Measurements from ENCODE around the gene MANBA. TPM values are rescaled to one million over a fixed set of nuclear protein-coding genes. Genes with fewer than 3 reads are reported as not detected.

MANBA gene
- total and polyA plus RNA-seq, 4 donors, result 19.9 to 100 (median 32.1) TPM

DNA sequence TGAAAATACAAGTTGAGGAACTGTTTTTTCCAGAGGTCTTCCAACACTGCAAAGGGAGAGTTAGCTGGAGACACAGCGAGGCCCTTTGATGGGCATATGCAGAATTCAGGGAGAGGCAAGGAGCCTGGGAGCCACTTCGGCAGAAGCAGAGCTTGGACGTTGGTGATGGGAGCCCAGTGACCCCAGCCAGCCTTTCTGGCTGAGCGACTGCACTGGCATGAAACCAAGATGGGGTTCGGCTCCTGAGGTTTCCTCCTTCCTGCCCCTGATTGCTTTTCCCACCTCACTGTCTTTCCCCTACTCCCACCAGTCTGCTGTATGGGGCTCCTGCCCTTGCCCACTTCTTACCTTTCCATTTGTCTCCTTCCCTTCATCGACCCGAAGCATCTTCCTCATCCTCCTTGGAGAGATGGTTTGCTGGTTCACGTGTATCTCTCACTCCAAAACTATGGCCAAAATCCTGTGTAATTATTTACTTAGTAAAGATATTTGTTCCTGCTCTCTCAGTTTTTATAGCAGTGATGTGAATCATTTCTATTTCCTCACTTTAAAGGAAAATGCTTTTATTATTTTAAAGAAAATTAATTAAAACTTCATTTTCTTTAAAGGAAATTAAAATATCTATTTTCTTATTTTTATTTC lies 159.1 kb downstream of the MANBA start:
- TF ChIP-seq, protein P1, sequence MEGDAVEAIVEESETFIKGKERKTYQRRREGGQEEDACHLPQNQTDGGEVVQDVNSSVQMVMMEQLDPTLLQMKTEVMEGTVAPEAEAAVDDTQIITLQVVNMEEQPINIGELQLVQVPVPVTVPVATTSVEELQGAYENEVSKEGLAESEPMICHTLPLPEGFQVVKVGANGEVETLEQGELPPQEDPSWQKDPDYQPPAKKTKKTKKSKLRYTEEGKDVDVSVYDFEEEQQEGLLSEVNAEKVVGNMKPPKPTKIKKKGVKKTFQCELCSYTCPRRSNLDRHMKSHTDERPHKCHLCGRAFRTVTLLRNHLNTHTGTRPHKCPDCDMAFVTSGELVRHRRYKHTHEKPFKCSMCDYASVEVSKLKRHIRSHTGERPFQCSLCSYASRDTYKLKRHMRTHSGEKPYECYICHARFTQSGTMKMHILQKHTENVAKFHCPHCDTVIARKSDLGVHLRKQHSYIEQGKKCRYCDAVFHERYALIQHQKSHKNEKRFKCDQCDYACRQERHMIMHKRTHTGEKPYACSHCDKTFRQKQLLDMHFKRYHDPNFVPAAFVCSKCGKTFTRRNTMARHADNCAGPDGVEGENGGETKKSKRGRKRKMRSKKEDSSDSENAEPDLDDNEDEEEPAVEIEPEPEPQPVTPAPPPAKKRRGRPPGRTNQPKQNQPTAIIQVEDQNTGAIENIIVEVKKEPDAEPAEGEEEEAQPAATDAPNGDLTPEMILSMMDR (IDR thresholded peaks at IDR 0.05; ENCODE audit: control extremely low read depth, extremely low read depth), result no peak
- no peak overlapping the region for H3K27ac ChIP-seq (ENCODE audit: low read depth in 1 of 2, low read length in 1 of 2)
- no peak for ATAC-seq (ENCODE audit: insufficient read depth, low FRiP score)
- H3K36me3 ChIP-seq (ENCODE audit: control insufficient read depth in 4 of 4, insufficient read depth in 4 of 4, low read length in 4 of 4), result peaks cover 11 to 50% (median 24%) of the 10 kb centered on the region in 4 donors
- no peak overlapping the region for H3K9ac ChIP-seq (ENCODE audit: insufficient read depth in 1 of 2, low read length in 2 of 2)
- no peaks in the 10 kb centered on the region for H3K27me3 ChIP-seq (ENCODE audit: control insufficient read depth in 3 of 3, insufficient read depth in 3 of 3, low read length in 2 of 3)
- no peaks in the 10 kb centered on the region for H3K9me3 ChIP-seq (ENCODE audit: control insufficient read depth in 4 of 4, insufficient read depth in 3 of 4, low read length in 3 of 4)
- WGBS, 2 donors, result 88 to 94% methylated on average over 8 of the region's 8 CpGs
- no peak overlapping the region for H3K4me3 ChIP-seq
- peaks cover 0 to 2% (median 0%) of the 10 kb centered on the region in 5 donors for H3K4me1 ChIP-seq (ENCODE audit: control insufficient read depth in 5 of 5, insufficient read depth in 5 of 5, low read length in 5 of 5)
- no peak for DNase-seq

- no peaks in the 10 kb centered on the region for H3K27me3 ChIP-seq (ENCODE audit: control insufficient read depth in 3 of 3, insufficient read depth in 3 of 3, low read length in 2 of 3)
- ATAC-seq (ENCODE audit: insufficient read depth, low FRiP score), result no peak
- DNase-seq, result no peak
- peaks cover 6 to 50% (median 27%) of the 10 kb centered on the region in 4 donors for H3K36me3 ChIP-seq (ENCODE audit: control insufficient read depth in 4 of 4, insufficient read depth in 4 of 4, low read length in 4 of 4)
- no peak overlapping the region for H3K4me3 ChIP-seq
- H3K9me3 ChIP-seq (ENCODE audit: control insufficient read depth in 4 of 4, insufficient read depth in 3 of 4, low read length in 3 of 4), result no peaks in the 10 kb centered on the region
- TF ChIP-seq, protein P1 (IDR thresholded peaks at IDR 0.05; ENCODE audit: control extremely low read depth, extremely low read depth), result no peak
- no peak overlapping the region for H3K27ac ChIP-seq (ENCODE audit: low read depth in 1 of 2, low read length in 1 of 2)
- peaks cover 0 to 3% (median 0%) of the 10 kb centered on the region in 5 donors for H3K4me1 ChIP-seq (ENCODE audit: control insufficient read depth in 5 of 5, insufficient read depth in 5 of 5, low read length in 5 of 5)
- no peak overlapping the region for H3K9ac ChIP-seq (ENCODE audit: insufficient read depth in 1 of 2, low read length in 2 of 2)
Observed at GRCh38 chr4:102600689-102601088, 160.1 kb downstream of the MANBA start.

GRCh38 chr4:102599886-102600285 lies 160.9 kb downstream of the MANBA start:
- Histone ChIP-seq H3K27me3 (ENCODE audit: control insufficient read depth in 3 of 3, insufficient read depth in 3 of 3, low read length in 2 of 3) (no peaks in the 10 kb centered on the region), H3K36me3 (ENCODE audit: control insufficient read depth in 4 of 4, insufficient read depth in 4 of 4, low read length in 4 of 4) (peaks cover 6 to 57% (median 29%) of the 10 kb centered on the region in 4 donors), H3K4me3 (no peak overlapping the region), H3K9me3 (ENCODE audit: control insufficient read depth in 4 of 4, insufficient read depth in 3 of 4, low read length in 3 of 4) (no peaks in the 10 kb centered on the region), H3K27ac (ENCODE audit: low read depth in 1 of 2, low read length in 1 of 2) (no peak overlapping the region), H3K9ac (ENCODE audit: insufficient read depth in 1 of 2, low read length in 2 of 2) (no peak overlapping the region), H3K4me1 (ENCODE audit: control insufficient read depth in 5 of 5, insufficient read depth in 5 of 5, low read length in 5 of 5) (peaks cover 0 to 3% (median 0%) of the 10 kb centered on the region in 5 donors)
- 84 to 88% methylated on average over 3 of the region's 3 CpGs for WGBS, 2 donors
- ATAC-seq (ENCODE audit: insufficient read depth, low FRiP score), result no peak
- TF ChIP-seq, protein P1 (IDR thresholded peaks at IDR 0.05; ENCODE audit: control extremely low read depth, extremely low read depth), result no peak
- DNase-seq, result no peak

DNA sequence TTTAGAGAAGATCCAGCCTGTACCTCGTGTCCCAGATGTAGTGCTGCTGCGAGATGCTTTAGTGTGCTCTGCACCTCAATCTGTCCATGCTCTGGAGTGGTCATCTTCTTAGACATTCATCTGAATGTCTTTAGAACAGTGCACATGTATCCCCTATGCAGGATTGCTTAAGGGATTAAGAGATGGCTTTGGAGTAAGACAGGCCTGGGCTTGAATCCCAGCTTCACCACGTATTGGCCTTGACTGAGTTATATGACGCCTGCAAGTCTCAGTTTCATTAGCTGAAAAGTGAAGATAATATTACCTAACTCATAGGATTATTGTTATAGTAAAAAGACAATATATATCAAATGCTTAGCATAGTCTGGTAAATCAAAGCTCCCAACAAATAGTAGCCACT lies 161.3 kb downstream of the MANBA start:
- no peaks in the 10 kb centered on the region for H3K9me3 ChIP-seq (ENCODE audit: control insufficient read depth in 4 of 4, insufficient read depth in 3 of 4, low read length in 3 of 4)
- H3K36me3 ChIP-seq (ENCODE audit: control insufficient read depth in 4 of 4, insufficient read depth in 4 of 4, low read length in 4 of 4), result peaks cover 8 to 55% (median 32%) of the 10 kb centered on the region in 4 donors
- no peak overlapping the region for H3K4me3 ChIP-seq
- DNase-seq (no peak), ATAC-seq (ENCODE audit: insufficient read depth, low FRiP score) (no peak)
- H3K9ac ChIP-seq (ENCODE audit: insufficient read depth in 1 of 2, low read length in 2 of 2), result no peak overlapping the region
- peaks cover 0 to 3% (median 0%) of the 10 kb centered on the region in 5 donors for H3K4me1 ChIP-seq (ENCODE audit: control insufficient read depth in 5 of 5, insufficient read depth in 5 of 5, low read length in 5 of 5)
- 86 to 91% methylated on average over 4 of the region's 4 CpGs for WGBS, 2 donors
- TF ChIP-seq, protein P1 (IDR thresholded peaks at IDR 0.05; ENCODE audit: control extremely low read depth, extremely low read depth), result no peak
- H3K27me3 ChIP-seq (ENCODE audit: control insufficient read depth in 3 of 3, insufficient read depth in 3 of 3, low read length in 2 of 3), result no peaks in the 10 kb centered on the region
- no peak overlapping the region for H3K27ac ChIP-seq (ENCODE audit: low read depth in 1 of 2, low read length in 1 of 2)

Data from lung (tissue), 12 donors.